Daoy (cell line): Measurements from ENCODE around the gene EIF4H. TPM values are rescaled to one million over a fixed set of nuclear protein-coding genes. Genes with fewer than 3 reads are reported as not detected.
"Not testable (repeated sequence)": the region's sequence is repeated elsewhere in the genome, so short reads cannot be mapped to it uniquely, and the experiment has no call there.

ENCODE experiments used
- DNase-seq: peaks from one replicate; pipeline ENCODE4 v3.0.0-alpha.2; 2015; ENCODE audit warnings: low read depth
- total RNA-seq: library from RNA; depleted of rRNA; stranded (reverse); fragments of >200 nt; shearing (Covaris generic); gene quantifications from 2 replicates; pipeline ENCODE4 v1.2.3, GENCODE V29; 2014; rRNA removed

EIF4H gene
- total RNA-seq, result 328 and 366 TPM in 2 replicates

- DNase-seq, result peak; percentile 100
Observed at GRCh38 chr7:74173866-74174605, at the start of gene EIF4H. Gene EIF4H (plus strand): TSS chr7:74174356. CDS start chr7:74174384, 28 bp downstream.

GRCh38 chr7:74126220-74126880 is 47.8 kb upstream of the EIF4H start:
- DNase-seq, result no peak

DNA sequence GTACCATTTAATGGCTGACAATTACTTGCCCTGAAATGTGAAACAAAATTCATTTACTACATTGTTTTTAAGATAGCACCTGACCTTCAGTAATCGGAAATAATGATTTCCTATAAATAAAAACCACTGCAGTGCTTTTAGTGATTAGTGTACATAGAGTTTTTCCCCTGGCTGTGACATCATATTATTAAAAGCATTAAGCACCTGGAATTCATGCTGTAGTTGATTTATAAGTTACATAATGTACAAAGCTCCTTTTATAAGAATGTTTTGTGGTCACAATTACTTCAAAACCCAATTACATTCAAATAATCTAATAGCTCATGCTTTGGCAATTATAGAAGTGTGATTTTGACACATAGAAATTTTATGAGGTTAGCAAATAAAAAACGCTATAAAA is 44.3 kb upstream of the EIF4H start:
- DNase-seq, result no peak

- DNase-seq, result no peak
Observed at GRCh38 chr7:74130518-74130917, 43.6 kb upstream of the EIF4H start.

GRCh38 chr7:74134117-74134620 is 40.0 kb upstream of the EIF4H start:
- DNase-seq, result no peak

DNA sequence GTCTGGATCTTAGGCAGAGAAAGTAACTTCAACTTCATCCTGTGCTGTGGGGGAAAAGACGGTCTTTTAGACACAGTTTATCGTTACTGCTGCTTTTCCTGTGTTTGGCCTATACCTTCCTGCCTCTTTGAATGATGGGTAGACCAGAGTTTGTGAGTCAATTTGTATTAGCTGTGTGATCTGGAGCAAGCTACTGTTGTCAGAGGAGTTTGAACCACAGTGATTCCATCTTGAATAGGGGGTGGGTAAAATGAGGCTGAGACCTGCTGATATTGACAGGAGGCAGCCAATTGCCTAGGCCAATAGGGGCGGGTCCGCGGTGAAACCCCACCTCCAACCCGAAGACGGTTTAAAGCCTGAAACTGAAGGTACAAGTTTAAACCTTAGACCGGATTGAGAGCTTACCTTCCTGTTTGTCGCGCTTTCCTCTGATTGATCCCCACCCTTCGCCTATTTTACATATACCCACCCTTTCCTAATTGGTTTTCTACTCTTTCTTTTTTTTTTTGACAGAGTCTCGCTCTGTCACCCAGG is 35.8 kb upstream of the EIF4H start:
- DNase-seq, result no peak

DNA sequence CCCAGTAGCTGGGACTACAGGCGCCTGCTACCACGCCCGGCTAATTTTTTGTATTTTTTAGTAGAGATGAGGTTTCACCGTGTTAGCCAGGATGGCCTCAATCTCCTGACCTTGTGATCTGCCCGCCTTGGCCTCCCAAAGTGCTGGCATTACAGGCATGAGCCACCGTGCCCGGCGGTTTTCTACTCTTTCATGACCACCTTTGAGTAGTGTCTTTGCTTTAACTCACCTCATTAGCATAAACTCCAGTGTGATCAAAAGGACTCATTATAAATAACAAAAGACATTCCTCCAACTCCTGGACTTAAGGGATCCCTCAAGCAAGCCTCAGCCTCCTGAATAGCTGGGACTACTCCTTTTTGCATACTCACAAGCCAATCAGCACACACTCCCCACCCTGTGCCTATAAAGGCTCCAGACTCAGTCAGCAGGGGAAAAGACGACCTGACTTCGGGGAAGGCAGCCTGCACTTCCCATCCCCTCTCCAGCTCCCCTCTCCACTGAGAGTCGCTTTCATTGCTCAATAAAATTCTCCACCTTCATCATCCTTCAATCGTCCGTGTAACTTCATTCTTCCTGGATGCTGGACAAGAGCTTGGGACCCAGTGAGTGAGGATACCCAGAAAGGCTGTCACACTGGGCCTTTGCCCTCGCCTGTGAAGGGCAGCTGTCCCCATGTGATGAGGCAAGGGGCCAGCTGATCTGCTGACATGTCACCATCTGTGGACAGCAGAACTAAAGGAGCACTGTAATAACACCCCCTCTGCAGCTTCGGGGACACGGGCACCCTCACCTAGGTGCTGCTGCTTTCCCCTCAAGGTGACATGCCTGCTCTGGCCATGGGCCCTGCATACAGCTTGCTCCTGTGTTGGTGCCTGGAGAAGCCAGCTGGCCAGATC is 35.0 kb upstream of the EIF4H start:
- DNase-seq, result no peak

- DNase-seq, result peak; percentile 51
Observed at GRCh38 chr7:74141705-74142104, 32.5 kb upstream of the EIF4H start.

GRCh38 chr7:74143383-74143782 is 30.8 kb upstream of the EIF4H start:
- DNase-seq, result no peak

GRCh38 chr7:74148491-74148890 is 25.7 kb upstream of the EIF4H start:
- no peak for DNase-seq

GRCh38 chr7:74149071-74149470 is 25.1 kb upstream of the EIF4H start:
- DNase-seq, result no peak

GRCh38 chr7:74149603-74150002 is 24.6 kb upstream of the EIF4H start:
- DNase-seq, result no peak

- DNase-seq, result no peak
Observed at GRCh38 chr7:74153736-74154135, 20.4 kb upstream of the EIF4H start.

GRCh38 chr7:74155810-74156395 is 18.3 kb upstream of the EIF4H start:
- no peak for DNase-seq

DNA sequence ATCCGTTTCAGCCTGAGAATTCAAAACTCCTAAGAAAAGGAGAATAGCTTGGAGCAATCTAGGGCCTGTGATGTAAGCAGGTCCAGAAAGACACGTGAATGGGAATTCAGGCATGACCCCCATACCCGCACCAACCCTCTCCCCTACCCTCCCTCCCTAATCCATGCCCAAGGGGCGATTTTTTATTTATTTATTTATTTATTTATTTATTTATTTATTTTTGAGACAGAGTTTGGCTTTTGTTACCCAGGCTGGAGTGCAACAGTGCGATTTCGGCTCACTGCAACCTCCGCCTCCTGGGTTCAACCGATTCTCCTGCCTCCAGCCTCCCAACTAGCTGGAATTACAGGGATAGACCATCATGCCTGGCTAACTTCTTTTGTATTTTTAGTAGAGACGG is 16.6 kb upstream of the EIF4H start:
- no peak for DNase-seq

DNA sequence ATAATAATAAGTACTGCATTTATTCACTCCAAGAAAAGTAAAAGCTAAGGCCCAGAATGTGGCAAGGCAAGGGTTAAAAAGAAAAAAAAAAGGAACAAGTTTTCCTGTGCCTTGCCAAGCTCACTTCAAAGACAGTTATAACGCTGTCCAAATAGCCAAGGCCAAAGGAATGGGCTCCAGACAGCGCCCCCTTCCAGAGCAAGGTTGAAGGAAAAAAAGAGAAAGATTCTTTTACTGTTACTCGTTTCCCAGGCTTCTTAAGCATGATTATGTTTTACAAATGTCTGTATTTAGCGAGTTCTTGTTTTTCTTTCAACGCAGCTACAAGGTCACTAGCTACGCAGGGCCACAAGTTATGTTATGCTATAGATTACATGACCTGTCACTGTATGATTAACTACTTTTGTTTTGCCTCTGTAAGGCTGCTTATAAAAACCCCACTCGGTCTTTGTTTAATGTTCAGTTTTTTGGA is 9.1 kb upstream of the EIF4H start:
- DNase-seq, result peak; percentile 29

- no peak for DNase-seq
Observed at GRCh38 chr7:74165867-74166593, 8.1 kb upstream of the EIF4H start.

- DNase-seq, result not testable (repeated sequence)
Observed at GRCh38 chr7:74167324-74167723, 6.8 kb upstream of the EIF4H start.

- DNase-seq, result peak; percentile 19
Observed at GRCh38 chr7:74173074-74173473, 1.1 kb upstream of the EIF4H start.

DNA sequence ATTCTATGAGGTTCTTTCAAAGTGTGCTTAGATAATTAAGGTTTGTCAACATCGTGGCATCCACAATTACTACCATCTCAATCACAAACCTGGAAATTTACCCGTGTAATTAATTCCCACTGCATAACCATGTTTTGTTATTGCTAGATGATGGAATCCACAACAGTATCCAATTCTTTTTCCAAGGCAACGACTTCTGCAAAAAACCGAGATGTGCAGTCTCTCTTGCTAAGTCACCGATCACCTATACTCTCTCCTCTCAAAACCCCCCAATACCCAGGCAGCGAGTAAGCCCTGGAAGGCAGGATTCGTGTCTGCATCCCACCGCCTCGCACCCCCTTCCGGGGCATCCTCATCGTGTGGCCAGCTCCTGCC is 678 bp upstream of the EIF4H start:
- no peak for DNase-seq

GRCh38 chr7:74174606-74175082 is 488 bp downstream of the EIF4H start:
- DNase-seq, result peak; percentile 79
